ENCODE measurements around the gene KIF4B.
"Not testable (repeated sequence)": the region's sequence is repeated elsewhere in the genome, so short reads cannot be mapped to it uniquely, and the experiment has no call there.

Gene KIF4B

GRCh38 chr5:155013526-155013925 lies at the start of gene KIF4B:
KIF4B (plus strand) TSS chr5:155013755; CDS start chr5:155013860, 105 bp downstream.
- no peak for DNase-seq (ENCODE audit: low read depth in 1 of 2, low spot score in 1 of 2)

- no peak for DNase-seq (ENCODE audit: low read depth in 1 of 2, low spot score in 1 of 2)
These were observed 47.3 kb upstream of the KIF4B start for GRCh38 chr5:154966081-154966841.

DNA sequence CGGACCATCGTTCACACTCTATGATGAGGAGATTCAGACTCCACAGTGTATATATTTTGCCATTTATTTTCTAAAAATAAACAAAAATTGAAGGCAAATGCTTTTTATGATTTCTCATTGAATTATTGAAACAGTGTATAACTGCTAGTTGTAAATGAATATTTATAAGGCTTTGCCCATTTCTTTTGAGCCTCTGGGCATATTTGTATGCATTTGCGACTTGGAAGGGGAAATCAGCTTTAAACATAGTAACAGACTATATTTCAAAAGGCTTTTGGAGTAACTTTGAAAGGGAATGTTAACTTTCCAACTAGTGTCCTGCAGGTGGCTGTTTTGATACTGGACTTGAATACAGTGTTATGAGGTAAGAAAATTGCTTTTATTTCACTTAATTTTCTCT lies 46.7 kb upstream of the KIF4B start:
- DNase-seq (ENCODE audit: low read depth in 1 of 2, low spot score in 1 of 2), result no peak

DNA sequence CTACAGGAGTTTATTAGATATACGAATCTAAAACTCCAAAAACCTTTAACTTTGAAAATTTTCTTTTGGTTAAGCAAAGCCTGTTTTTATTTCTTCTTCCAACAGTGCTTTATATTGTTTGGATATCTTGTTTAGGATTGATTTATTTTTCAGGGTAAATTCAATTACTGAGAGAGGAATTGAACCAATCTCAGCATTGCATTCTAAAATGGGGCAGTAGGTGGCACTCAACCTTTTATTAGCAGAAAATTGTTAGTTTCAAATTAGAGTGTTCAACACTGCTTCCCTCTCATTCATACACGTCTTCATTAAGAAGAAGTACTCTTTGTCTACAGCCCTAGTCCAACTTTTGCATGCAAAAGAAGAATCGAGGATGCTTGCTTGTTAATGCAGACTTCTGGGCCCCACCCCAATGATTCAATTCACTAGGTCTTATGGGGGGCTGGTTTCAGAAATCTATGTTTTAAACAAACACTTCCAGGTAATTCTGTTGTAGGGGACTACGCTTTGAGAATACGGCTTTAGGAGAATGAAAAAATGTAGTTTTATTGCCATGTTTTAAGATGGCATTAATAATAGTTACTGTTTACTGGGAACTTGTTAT lies 46.0 kb upstream of the KIF4B start:
- no peak for DNase-seq (ENCODE audit: low read depth in 1 of 2, low spot score in 1 of 2)

DNA sequence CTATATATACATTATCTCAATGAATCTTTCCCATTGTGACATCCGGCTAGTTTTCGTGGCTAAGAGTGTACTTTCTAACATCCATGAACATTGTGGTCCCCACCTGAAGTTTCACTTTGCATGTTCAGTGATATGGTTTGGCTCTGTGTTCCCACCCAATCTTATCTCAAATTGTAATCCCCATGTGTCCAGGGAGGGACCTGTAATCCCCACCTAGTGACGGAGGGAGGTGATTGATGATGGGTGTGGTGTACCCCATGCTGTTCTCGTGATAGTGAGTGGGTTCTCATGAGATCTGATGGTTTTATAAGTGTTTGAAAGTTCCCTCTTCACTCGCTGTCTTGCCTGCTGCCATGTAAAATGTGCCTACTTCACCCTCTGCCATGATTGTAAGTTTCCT lies 44.6 kb upstream of the KIF4B start:
- no peak for DNase-seq (ENCODE audit: low read depth in 1 of 2, low spot score in 1 of 2)

DNA sequence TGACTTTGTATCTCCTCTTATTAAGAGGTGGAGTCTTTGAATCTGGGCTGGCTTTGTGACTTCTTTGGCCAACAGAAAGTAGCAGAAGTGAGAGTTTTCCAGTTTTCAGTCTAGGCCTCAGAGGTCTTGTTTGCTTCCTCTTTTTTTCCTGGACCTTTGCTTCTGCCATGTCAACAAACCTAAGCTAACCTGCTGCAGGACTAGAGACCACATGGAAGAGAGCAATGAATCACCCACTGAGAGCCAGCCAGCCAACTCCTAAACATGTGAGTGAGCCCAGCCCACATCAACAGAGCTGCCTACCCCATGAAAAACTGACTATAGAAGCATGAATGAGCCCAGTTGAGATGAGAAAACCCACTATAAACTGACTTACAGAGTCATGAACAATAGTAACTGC lies 42.8 kb upstream of the KIF4B start:
- no peak for DNase-seq (ENCODE audit: low read depth in 1 of 2, low spot score in 1 of 2)

DNA sequence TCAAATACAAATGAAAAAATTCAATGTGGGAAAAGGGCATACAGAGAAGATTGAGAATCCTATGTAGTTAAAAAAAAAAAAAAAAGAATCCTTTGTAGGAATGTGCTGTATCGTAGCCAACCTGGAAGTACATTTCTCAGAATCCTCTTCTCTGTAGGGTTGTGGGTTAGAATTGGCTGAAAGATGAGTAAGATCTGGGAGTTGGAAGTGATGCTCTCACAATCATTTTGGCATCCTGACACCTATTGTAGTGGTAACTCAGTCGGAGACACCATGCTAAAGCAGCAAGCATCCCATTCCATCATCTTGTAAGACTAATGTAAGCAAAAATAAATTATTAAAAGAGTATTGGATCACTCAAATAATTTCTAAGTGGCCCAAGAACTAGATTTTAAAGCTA lies 42.1 kb upstream of the KIF4B start:
- DNase-seq (ENCODE audit: low read depth in 1 of 2, low spot score in 1 of 2), result no peak

- no peak for DNase-seq (ENCODE audit: low read depth in 1 of 2, low spot score in 1 of 2)
These were observed 41.0 kb upstream of the KIF4B start for GRCh38 chr5:154972476-154973080.

GRCh38 chr5:154976082-154976481 lies 37.5 kb upstream of the KIF4B start:
- not testable (repeated sequence) for DNase-seq (ENCODE audit: low read depth in 1 of 2, low spot score in 1 of 2)

- DNase-seq (ENCODE audit: low read depth in 1 of 2, low spot score in 1 of 2), result no peak
These were observed 36.1 kb upstream of the KIF4B start for GRCh38 chr5:154977409-154977808.

GRCh38 chr5:154978294-154978693 lies 35.3 kb upstream of the KIF4B start:
- DNase-seq (ENCODE audit: low read depth in 1 of 2, low spot score in 1 of 2), result not testable (repeated sequence)

DNA sequence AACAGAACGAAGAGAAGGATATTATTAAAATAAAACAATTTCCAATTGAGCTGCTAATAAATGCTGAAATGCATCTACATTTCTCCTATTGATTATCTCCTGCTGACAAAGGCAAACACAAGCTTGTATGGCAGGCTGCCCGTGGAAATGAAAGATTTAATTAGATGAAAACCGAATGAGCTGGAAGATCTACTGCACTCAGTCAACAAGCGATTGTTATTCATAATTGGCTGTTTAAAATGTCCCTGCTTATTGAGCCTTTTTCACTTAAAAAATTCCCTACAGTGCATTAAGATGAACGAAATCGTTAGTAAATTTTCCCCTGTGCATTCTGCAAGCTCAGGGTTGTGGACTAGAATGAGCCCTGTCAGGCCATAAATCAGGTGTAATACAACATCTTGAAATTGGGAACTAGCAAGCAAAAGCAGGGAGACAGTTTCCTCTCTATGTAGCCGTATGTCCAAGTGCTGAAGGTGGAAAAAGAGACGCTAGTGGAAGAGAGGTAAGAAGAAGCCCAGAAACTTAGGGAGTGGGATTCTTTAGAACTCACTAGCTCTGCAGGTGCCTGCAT lies 28.5 kb upstream of the KIF4B start:
- no peak for DNase-seq (ENCODE audit: low read depth in 1 of 2, low spot score in 1 of 2)

- DNase-seq (ENCODE audit: low read depth in 1 of 2, low spot score in 1 of 2), result no peak
These were observed 27.4 kb upstream of the KIF4B start for GRCh38 chr5:154986151-154986550.

- no peak for DNase-seq (ENCODE audit: low read depth in 1 of 2, low spot score in 1 of 2)
These were observed 23.9 kb upstream of the KIF4B start for GRCh38 chr5:154989626-154990025.

DNA sequence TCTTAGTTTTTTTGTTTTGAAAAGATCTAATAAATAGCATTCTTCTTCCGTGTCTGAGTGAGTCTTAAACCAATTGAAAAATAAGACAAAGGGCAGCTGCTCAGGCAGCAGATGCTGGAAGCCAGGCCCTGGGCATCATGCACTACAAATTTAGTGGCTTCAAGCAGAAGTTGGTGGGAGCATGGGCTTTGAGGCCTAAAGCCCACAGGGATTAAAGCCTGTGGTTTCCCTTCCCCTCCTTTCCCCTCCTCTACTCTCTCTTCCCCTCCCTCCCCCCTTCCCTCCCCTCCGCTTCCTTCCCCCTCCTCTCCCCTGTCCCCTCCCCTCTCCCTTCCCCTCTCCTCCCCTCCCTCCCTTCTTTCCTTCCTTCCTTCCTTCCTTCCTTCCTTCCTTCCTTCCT lies 20.1 kb upstream of the KIF4B start:
- DNase-seq (ENCODE audit: low read depth in 1 of 2, low spot score in 1 of 2), result no peak

- DNase-seq (ENCODE audit: low read depth in 1 of 2, low spot score in 1 of 2), result no peak
These were observed 17.9 kb upstream of the KIF4B start for GRCh38 chr5:154995679-154996078.

- DNase-seq (ENCODE audit: low read depth in 1 of 2, low spot score in 1 of 2), result no peak
These were observed 15.8 kb upstream of the KIF4B start for GRCh38 chr5:154997746-154998145.

DNA sequence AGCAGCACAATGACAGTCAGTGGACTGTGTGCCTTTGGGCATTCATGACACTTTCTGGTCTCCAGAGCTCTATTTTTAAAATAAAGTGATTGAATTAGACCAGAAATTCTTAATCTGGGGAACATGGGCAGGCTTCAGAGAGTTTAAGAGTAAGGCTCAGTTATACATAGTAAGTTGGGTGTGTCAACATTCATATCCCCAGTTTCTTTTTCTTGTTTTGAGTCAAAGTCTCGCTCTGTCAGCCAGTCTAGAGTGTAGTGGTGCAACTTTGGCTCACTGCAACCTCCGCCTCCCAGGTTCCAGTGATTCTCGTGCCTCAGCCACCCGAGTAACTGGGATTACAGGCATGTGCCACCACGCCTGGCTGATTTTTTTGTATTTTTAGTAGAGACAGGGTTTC lies 13.7 kb upstream of the KIF4B start:
- no peak for DNase-seq (ENCODE audit: low read depth in 1 of 2, low spot score in 1 of 2)

GRCh38 chr5:155001523-155001922 lies 12.0 kb upstream of the KIF4B start:
- DNase-seq (ENCODE audit: low read depth in 1 of 2, low spot score in 1 of 2), result no peak

DNA sequence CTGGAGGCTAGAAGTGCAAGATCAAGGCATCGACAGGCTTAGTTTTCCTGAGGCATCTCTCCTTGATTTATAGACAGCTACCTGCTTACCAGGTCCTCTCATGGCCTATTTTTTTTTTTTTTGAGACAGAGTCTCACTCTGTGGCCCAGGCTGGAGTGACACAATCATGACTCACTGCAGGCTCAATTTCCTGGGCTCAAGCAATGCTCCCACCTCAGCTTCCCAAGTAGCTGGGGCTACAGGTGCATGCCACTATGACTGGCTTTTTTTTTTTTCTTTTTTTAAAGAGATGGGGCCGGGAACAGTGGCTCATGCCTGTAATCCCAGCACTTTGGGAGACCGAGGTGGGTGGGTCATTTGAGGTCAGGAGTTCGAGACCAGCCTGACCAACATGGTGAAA lies 10.8 kb upstream of the KIF4B start:
- not testable (repeated sequence) for DNase-seq (ENCODE audit: low read depth in 1 of 2, low spot score in 1 of 2)

GRCh38 chr5:155004138-155004744 lies 9.3 kb upstream of the KIF4B start:
- DNase-seq (ENCODE audit: low read depth in 1 of 2, low spot score in 1 of 2), result no peak

- DNase-seq (ENCODE audit: low read depth in 1 of 2, low spot score in 1 of 2), result not testable (repeated sequence)
These were observed 7.3 kb upstream of the KIF4B start for GRCh38 chr5:155006265-155006664.
